HepG2 (cell line): ENCODE results near the gene CYP4F22. TPM values are rescaled to one million over a fixed set of nuclear protein-coding genes. Genes with fewer than 3 reads are reported as not detected.
A peak's percentile ranks its signal among the peaks of the same experiment; 100 is the strongest.

Experiments used
- ATAC-seq: fragments of 200-7000 bp; cut with Tn5 transposase; 3 replicates; pipeline ENCODE4 v1.9.1; 2020; ENCODE audit warnings: mild to moderate bottlenecking, moderate library complexity
- Bru-seq: library from RNA; stranded (reverse); fragments of 400-500 nt; gene quantifications from one replicate; lab custom pipeline; 2021; lab: Mats Ljungman, UMichigan
- BruChase-seq, 2 experiments: library from RNA; stranded (reverse); fragments of 400-500 nt; gene quantifications; one replicate each; lab custom pipeline; 2021; lab: Mats Ljungman, UMichigan
- BruUV-seq: library from RNA; stranded (reverse); fragments of 400-500 nt; replicated peaks from 2 replicates; lab custom pipeline; 2021; lab: Mats Ljungman, UMichigan
- CTCF ChIA-PET: fragments of 300-600 bp; formaldehyde crosslinking; extraction: SDS; loops from one replicate; lab custom pipeline; 2021; ENCODE audit warnings: low total read pairs, inconsistent platforms, low intra/inter-chr PET ratio; lab: Yijun Ruan, JAX
- POLR2A ChIA-PET: fragments of 350-600 bp; sonication (Branson Sonifier 250); formaldehyde crosslinking; loops from one replicate; lab custom pipeline; 2020; ENCODE audit warnings: antibody characterized with exemption, inconsistent platforms; lab: Yijun Ruan, JAX
- DNase-seq: peaks from one replicate; pipeline ENCODE4 v3.0.0-alpha.2; 2015; ENCODE audit warnings: low spot score
- FAIRE-seq: peaks from 3 replicates; lab custom pipeline; 2011; peaks lifted over from hg19 to GRCh38; lab: Jason Lieb, UNC
- H2AFZ ChIP-seq: one replicate; pipeline ENCODE4 v1.6.1; 2011; ENCODE audit warnings: low read length, inconsistent platforms
- H3K27ac ChIP-seq: fragments of 300-600 bp; 3 replicates; pipeline ENCODE4 v1.8.0; 2011; ENCODE audit warnings: mixed run types, mild to moderate bottlenecking, mixed read lengths, low read length, inconsistent platforms; ENCODE audit not compliant: insufficient read depth; ENCODE audit errors: extremely low read length
- H3K27me3 ChIP-seq, 2 experiments: fragments of 200-600 bp in 1 of 2; 2 replicates in 1 of 2; 3 replicates in 1 of 2; pipeline versions ENCODE4 v1.6.0 to v1.8.0; 2011; ENCODE audit warnings: low read length in 2 of 2, mild to moderate bottlenecking in 2 of 2, moderate library complexity in 2 of 2, inconsistent platforms in 1 of 2; ENCODE audit not compliant: insufficient read depth in 2 of 2, control insufficient read depth in 1 of 2
- H3K36me3 ChIP-seq, 2 experiments: fragments of 200-600 bp in 1 of 2; replicated peaks in 1 of 2; 2 replicates in 1 of 2; 3 replicates in 1 of 2; pipeline versions ENCODE4 v1.5.1 to v1.8.0; 2011; ENCODE audit warnings: low read length in 2 of 2, inconsistent platforms in 1 of 2; ENCODE audit not compliant: insufficient read depth in 2 of 2, control insufficient read depth in 1 of 2
- H3K4me1 ChIP-seq: 2 replicates; pipeline ENCODE4 v1.5.1; 2012; ENCODE audit warnings: low read length, inconsistent platforms; ENCODE audit not compliant: insufficient read depth
- H3K4me2 ChIP-seq: 2 replicates; pipeline ENCODE4 v1.6.0; 2011; ENCODE audit warnings: low read depth, low read length, inconsistent platforms
- H3K4me3 ChIP-seq, 3 experiments: fragments of 200-600 bp in 1 of 3; sonication (generic), shearing (Covaris generic) in 1 of 3; replicated peaks in 1 of 3; 2 replicates each; pipeline ENCODE4 v1.5.1; 2011 to 2016; ENCODE audit warnings: low read length in 3 of 3, inconsistent platforms in 2 of 3, low read depth in 2 of 3, mild to moderate bottlenecking in 2 of 3, control low read depth in 1 of 3, mixed read lengths in 1 of 3; ENCODE audit not compliant: insufficient read depth in 1 of 3
- H3K79me2 ChIP-seq: one replicate; pipeline ENCODE4 v1.6.1; 2011; ENCODE audit warnings: low read length, inconsistent platforms; ENCODE audit not compliant: insufficient read depth
- H3K9ac ChIP-seq: 2 replicates; pipeline ENCODE4 v1.6.0; 2011; ENCODE audit warnings: mild to moderate bottlenecking, low read depth, low read length, inconsistent platforms; ENCODE audit not compliant: insufficient read depth
- H3K9me3 ChIP-seq: 2 replicates; pipeline ENCODE4 v1.5.1; 2012; ENCODE audit warnings: mild to moderate bottlenecking, low read length
- H4K20me1 ChIP-seq: 2 replicates; pipeline ENCODE4 v1.6.0; 2011; ENCODE audit warnings: inconsistent platforms, mild to moderate bottlenecking, low read length, moderate library complexity; ENCODE audit not compliant: insufficient read depth
- MNT ChIP-seq: fragments of 450-650 bp; IDR thresholded peaks from 2 replicates; pipeline ENCODE4 v1.6.1; 2016
- ZFP1 ChIP-seq: IDR thresholded peaks from 2 replicates; pipeline ENCODE4 v1.6.1; 2016
- ZNF777 ChIP-seq: sonication (generic); formaldehyde crosslinking; IDR thresholded peaks from 2 replicates; pipeline ENCODE4 v1.4.0; 2020; ENCODE audit warnings: missing genetic modification reagents
- ZNF800 ChIP-seq: sonication (generic); formaldehyde crosslinking; IDR thresholded peaks from 2 replicates; pipeline ENCODE4 v1.4.0; 2020; ENCODE audit warnings: missing genetic modification reagents
- WGBS: methylation state at CpG from one replicate; pipeline ENCODE4 v1.1.6; 2017; ENCODE audit warnings: low lambda C conversion rate; 5-methylcytosine and 5-hydroxymethylcytosine counted together
- in situ Hi-C: cut with HindIII; loops from 2 replicates; pipeline ENCODE4 v1.10.0; 2017; ENCODE audit warnings: low pct_unique_long_range_greater_than_20kb; ENCODE audit not compliant: extremely low pct_ligation_motif_present
- intact Hi-C: fragments of 100-400 bp; cut with micrococcal nuclease; formaldehyde crosslinking; loops from one replicate; pipeline ENCODE4 v1.10.0; 2022; ENCODE audit not compliant: unreplicated experiment
- long read RNA-seq, 2 experiments: library from RNA in 1 of 2; library from polyadenylated mRNA in 1 of 2; stranded (forward) in 1 of 2; unstranded in 1 of 2; transcript quantifications; one replicate each; pipeline ENCODE4 v2.0.0, GENCODE V29; 2019 to 2022
- polyA minus RNA-seq, 3 experiments: library from RNA; depleted of rRNA, polyadenylated mRNA; stranded (reverse); fragments of >200 nt; gene quantifications; 2 replicates each; pipeline ENCODE4 v1.2.3, GENCODE V29; 2011; ENCODE audit warnings: low replicate concordance in 1 of 3
- polyA plus RNA-seq, 8 experiments: library from polyadenylated mRNA; depleted of rRNA in 3 of 8; stranded (reverse) in 7 of 8; unstranded in 1 of 8; fragments of >200 nt; fragmentation: Illumina TruSeq in 4 of 8; extraction: Trizol in 4 of 8; gene quantifications; 2 replicates each; pipeline versions ENCODE4 v1.2.1 to v1.2.3, GENCODE V29; 2011 to 2016; ENCODE audit warnings: low read depth in 4 of 8, missing spikeins in 1 of 8, mixed read lengths in 1 of 8; ENCODE audit not compliant: insufficient read depth in 1 of 8
- total RNA-seq, 5 experiments: library from RNA; depleted of rRNA; stranded (reverse); fragments of >200 nt; fragmentation: Illumina TruSeq; extraction: Trizol; gene quantifications; 2 replicates each; pipeline ENCODE4 v1.2.3, GENCODE V29; 2016; ENCODE audit warnings: low read depth in 1 of 5

CYP4F22 gene
- not detected in 2 replicates for total RNA-seq (2016; rRNA removed; fragmentation: Illumina TruSeq; extraction: Trizol)
- not detected in 2 replicates for total RNA-seq (2016; cell fraction: cytosol; rRNA removed; fragmentation: Illumina TruSeq; extraction: Trizol; ENCODE audit: low read depth)
- total RNA-seq (2016; cell fraction: insoluble cytoplasmic fraction; rRNA removed; fragmentation: Illumina TruSeq; extraction: Trizol), result not detected in 2 replicates
- not detected in 2 replicates for total RNA-seq (2016; cell fraction: membrane; rRNA removed; fragmentation: Illumina TruSeq; extraction: Trizol)
- not detected in 2 replicates for total RNA-seq (2016; cell fraction: nucleus; rRNA removed; fragmentation: Illumina TruSeq; extraction: Trizol)
- polyA plus RNA-seq (2011; rRNA removed), result 0.05 and 0.09 TPM in 2 replicates
- 0.04 TPM in 1 of 2 replicates, not detected in the other for polyA plus RNA-seq (2011; cell fraction: cytosol; rRNA removed)
- 0.06 and 0.07 TPM in 2 replicates for polyA plus RNA-seq (2011; cell fraction: nucleus; rRNA removed)
- polyA plus RNA-seq (2012), result 0.08 and 0.13 TPM in 2 replicates
- not detected in 2 replicates for polyA plus RNA-seq (2016; cell fraction: cytosol; fragmentation: Illumina TruSeq; extraction: Trizol; ENCODE audit: low read depth)
- not detected in 2 replicates for polyA plus RNA-seq (2016; cell fraction: insoluble cytoplasmic fraction; fragmentation: Illumina TruSeq; extraction: Trizol; ENCODE audit: low read depth)
- not detected in 2 replicates for polyA plus RNA-seq (2016; cell fraction: membrane; fragmentation: Illumina TruSeq; extraction: Trizol; ENCODE audit: low read depth)
- polyA plus RNA-seq (2016; cell fraction: nucleus; fragmentation: Illumina TruSeq; extraction: Trizol; ENCODE audit: insufficient read depth, low read depth), result not detected in 2 replicates
- not detected in 2 replicates for polyA minus RNA-seq (2011; rRNA and poly(A)+ RNA removed; ENCODE audit: low replicate concordance)
- not detected in 2 replicates for polyA minus RNA-seq (2011; cell fraction: cytosol; rRNA and poly(A)+ RNA removed)
- not detected in 2 replicates for polyA minus RNA-seq (2011; cell fraction: nucleus; rRNA and poly(A)+ RNA removed)
- percentile 6 among the genes with signal in this experiment for Bru-seq, nascent RNA
- not detected for BruChase-seq, experiment 1, labeled RNA remaining after a 6-hour chase
- BruChase-seq, experiment 2, labeled RNA remaining after a 2-hour chase, result not detected
- long read RNA-seq, experiment 1, partial matches to known transcripts, result 0 of 1 reads
- long read RNA-seq, experiment 1, other reads (novel, unspliced or antisense), result 1 of 1 reads
- long read RNA-seq, experiment 2, result 0 reads

- ATAC-seq (peak; percentile 44; the same call in 2 of the 3 replicates), FAIRE-seq (no peak), DNase-seq (no peak)
- in situ Hi-C loops, result no loop called here
- peaks cover 10 to 29% of the 10 kb centered on the region in 2 experiments for H3K27me3 ChIP-seq
- CTCF ChIA-PET, result no interaction called here
- peak within 1 kb of the TSS; percentile 36; the same call in 1 of the 2 replicates for H3K4me2 ChIP-seq
- BruUV-seq, result no TSS peak
- peaks cover 14% of the 10 kb centered on the region for H3K4me1 ChIP-seq
- 9% methylated on average over 21 of the region's 52 CpGs for WGBS
- intact Hi-C loops, result no loop called here
- H3K79me2 ChIP-seq, result no peaks in the 10 kb centered on the region
- no peak within 1 kb of the TSS for H3K27ac ChIP-seq
- H3K36me3 ChIP-seq, result no peaks in the 10 kb centered on the region
- H3K4me3 ChIP-seq, result peak within 1 kb of the TSS in 2 of 3 experiments; percentile 16 to 43; a peak in 2 of 6 replicates
- H3K9me3 ChIP-seq, result no peaks in the 10 kb centered on the region
- no peak within 1 kb of the TSS for H3K9ac ChIP-seq
- TF ChIP-seq ZFP1 (CRISPR knock-in tag) (no peak), MNT (no peak), ZNF800 (peak; percentile 24; the same call in 1 of the 2 replicates), ZNF777 (CRISPR knock-in tag) (0 out of 2 replicates have a peak, but pooled peaks have one; percentile 21)
- no peaks in the 10 kb centered on the region for H4K20me1 ChIP-seq
- no peak within 1 kb of the TSS for H2AFZ ChIP-seq
- POLR2A ChIA-PET, result no interaction called here
Measured at GRCh38 chr19:15508035-15508710, at the start of gene CYP4F22. TSS of gene CYP4F22 (plus strand) at chr19:15508525. CDS start at chr19:15525337, 16,812 bp downstream.
